CD4-positive, alpha-beta T cell treated with Interleukin-17A for 4 hours (primary cell): Measurements from ENCODE around the gene BARX2.
"Not testable (repeated sequence)": the region's sequence is repeated elsewhere in the genome, so short reads cannot be mapped to it uniquely, and the experiment has no call there.

Experiments
- DNase-seq: peaks from one replicate; pipeline ENCODE4 v3.0.0-alpha.2; 2020; ENCODE audit warnings: mixed read lengths

The BARX2 gene, protein sequence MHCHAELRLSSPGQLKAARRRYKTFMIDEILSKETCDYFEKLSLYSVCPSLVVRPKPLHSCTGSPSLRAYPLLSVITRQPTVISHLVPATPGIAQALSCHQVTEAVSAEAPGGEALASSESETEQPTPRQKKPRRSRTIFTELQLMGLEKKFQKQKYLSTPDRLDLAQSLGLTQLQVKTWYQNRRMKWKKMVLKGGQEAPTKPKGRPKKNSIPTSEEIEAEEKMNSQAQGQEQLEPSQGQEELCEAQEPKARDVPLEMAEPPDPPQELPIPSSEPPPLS

DNA sequence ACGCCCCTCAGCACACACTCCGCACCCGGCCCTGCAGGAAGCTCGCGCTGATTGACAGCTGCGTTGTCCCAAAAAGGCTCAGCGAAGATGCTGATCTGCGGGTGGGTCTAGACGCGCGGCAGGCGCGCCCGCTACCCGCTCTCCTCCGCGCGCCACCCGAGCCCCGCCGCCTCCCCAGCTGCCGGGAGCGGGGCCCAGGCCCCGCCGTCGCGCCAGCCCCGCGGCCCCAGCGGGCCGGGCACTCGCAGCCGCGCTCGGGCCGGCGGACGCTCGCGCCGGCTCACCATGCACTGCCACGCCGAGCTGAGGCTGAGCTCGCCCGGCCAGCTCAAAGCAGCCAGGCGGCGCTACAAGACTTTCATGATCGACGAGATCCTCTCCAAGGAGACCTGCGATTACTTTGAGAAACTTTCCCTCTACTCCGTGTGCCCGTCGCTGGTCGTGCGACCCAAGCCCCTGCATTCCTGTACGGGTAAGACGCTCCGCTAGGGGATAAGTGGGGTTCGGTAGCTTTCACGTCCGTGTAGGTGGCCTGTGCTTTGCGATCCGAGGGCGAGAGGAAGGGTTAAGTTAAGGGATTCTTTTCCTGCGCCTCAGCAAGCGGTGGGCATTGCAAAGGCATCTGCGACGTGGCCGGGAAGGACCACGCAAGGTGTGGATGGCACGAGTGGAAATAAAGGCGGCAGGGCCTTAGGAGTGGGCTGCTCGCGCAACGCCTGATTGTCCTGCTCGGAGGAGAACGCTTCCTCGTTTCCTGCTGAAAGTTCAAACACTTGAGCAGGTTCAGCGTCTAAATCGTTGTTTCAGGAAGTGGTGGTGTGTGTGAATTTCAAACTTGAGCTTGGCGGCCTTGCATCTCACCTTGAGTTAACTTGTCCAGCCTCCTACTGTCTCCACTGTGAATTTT lies at the start of gene BARX2:
BARX2 (plus strand) TSS at position 98 of the 907 bp plus-strand sequence; CDS start at position 286, 188 bp downstream.
- DNase-seq, result no peak

DNA sequence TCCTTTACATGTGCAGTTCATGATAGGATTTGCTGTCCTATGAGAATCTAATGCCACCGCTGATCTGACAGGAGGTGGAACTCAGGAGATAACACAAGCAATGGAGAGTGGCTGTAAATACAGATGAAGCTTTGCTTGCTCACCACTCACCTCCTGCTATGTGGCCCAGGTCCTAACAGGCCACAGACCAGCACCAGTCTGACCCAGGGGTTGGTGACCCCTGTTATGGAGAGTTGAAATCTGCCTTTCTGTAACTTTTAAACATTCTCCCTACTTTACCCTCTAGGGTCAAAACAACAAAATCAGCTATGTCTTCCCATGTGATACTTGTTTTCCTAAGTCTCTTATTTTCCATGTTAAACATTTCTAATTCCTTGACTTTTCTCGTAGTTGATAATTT lies 48.7 kb upstream of the BARX2 start:
- no peak for DNase-seq

DNA sequence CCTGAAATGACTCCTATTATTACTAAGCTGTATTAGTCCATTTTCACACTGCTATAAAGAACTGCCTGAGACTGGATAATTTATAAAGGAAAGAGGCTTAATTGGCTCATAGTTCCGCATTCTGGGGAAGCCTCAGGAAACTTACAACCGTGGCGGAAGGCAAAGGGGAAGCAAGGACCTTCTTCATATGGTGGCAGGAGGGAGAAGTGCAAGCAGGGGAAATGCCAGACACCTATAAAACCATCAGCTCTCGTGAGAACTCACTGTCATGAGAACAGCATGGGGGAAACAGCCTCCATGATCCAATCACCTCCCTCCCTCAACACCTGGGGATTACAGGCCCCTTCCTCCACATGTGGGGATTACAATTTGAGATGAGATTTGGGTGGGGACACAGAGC lies 47.9 kb upstream of the BARX2 start:
- DNase-seq, result not testable (repeated sequence)

DNA sequence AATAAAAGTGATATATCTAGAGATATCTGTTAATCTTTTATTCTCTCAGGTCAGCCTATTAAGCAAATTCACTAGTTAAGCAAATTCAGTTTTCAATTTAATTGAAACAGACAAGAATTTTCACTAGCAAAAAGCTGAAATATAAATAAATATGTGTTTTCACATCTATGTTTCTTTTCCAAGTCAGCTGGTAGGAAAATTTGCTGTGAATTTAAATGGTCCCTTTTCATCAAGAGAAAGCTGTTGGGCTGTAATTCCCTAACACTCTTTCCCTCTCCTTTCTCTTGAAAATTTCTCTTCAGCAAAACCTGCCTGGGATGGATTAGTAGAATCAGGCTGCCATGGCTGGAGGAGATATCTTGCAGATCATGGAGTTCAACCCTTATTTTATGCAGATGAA lies 46.9 kb upstream of the BARX2 start:
- no peak for DNase-seq

DNA sequence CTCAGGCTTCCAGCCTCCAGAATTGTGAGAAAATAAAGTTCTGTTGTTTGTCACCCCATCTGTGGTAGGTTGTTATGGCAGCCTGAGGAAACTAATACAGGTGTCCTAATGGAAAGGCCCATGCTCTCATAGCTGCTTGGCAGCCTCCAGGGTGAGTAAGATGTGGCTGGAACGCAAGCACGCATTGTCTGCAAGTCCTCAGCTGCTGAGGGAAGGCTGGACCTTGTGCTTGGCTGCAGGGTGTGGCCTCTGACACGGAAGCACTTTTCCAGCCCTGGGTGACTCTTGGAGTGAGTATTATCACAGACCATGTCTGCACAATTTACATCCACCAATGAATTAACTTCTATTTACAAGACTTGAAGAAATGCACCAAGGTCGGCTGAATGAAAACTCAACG lies 44.4 kb upstream of the BARX2 start:
- DNase-seq, result no peak

DNA sequence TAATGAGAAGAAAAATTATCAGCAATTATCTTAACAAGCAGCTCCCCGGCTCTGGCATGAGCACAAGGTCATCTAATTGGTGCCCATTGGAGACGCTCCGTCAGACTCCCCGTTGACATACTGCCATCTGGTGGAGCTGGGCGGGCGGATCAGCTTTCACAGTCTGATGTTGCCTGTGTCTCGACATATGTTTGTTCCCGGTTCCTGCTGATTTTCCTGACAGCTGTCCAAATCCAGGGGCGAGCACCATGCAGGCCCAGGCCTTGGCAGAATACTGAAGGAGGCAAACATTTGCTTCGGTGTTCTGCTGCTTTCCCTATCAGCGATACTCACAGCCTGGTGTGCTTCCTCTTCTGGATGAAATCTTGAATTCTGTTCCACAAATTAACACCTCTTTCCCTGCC lies 43.8 kb upstream of the BARX2 start:
- peak; percentile 77 for DNase-seq

DNA sequence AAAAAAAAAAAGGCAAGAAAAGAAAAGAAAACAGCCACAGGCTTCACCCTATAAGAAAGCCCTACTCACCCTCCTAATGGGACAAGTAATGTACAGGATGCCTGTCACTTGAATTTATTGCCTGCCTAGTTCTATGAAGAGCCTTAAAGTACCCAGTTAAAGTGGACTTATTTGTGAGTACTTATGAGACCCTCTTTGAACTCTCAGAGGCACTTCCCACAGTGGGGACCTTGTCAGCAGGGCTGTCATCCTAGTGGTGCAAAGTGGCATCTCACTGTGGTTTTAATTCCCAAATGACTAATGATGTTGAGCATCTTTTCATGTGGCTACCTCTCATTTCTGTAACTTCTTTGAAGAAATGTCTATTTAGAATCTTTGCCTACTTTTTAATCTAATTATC lies 41.8 kb upstream of the BARX2 start:
- DNase-seq, result no peak

DNA sequence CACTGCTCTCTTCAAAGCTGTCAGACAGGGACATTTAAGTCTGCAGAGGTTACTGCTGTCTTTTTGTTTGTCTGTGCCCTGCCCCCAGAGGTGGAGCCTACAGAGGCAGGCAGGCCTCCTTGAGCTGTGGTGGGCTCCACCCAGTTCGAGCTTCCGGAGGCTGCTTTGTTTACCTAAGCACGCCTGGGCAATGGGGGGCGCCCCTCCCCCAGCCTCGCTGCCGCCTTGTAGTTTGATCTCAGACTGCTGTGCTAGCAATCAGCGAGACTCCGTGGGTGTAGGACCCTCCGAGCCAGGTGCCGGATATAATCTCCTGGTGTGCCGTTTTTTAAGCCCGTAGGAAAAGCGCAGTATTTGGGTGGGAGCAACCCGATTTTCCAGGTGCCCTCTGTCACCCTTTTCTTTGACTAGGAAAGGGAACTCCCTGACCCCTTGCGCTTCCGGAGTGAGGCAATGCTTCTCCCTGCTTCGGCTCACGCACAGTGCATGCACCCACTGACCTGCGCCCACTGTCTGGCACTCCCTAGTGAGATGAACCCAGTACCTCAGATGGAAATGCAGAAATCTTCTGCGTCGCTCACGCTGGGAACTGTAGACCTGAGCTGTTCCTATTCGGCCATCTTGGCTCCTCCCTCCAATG lies 31.2 kb upstream of the BARX2 start:
- peak; percentile 45 for DNase-seq

DNA sequence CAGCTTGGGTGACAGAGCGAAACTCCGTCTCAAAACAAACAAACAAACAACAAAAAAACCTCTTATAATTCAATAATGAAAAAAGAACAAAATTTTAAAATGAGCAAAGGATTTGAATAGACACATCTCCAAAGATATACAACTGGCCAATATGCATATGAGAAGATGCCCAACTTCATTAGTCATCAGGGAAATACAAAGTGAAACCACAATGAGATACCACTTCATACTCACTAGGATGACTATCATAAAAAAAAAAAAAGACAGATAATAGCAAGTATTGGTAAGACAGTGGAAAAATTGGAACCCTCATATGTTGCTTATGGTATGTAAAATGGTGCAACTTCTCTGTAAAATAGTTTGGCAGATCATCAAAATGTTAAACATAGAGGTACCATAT lies 28.7 kb upstream of the BARX2 start:
- no peak for DNase-seq

DNA sequence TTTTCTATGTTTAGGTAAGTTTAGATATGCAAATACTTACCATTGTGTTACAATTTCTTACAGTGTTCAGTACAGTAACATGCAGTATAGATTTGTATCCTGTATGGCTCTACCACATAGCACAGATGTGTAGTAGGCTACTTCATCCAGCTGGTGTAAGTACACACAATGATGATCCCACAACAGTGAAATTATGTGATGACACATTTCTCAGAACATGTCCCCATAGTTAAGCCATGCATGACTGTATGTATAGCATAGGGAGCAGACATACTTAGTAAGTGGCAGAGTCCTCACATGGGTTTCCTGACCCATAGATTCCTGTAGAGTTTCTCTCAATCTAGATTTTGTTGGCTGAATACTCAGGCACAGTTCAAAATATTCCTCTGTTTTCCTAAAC lies 26.8 kb upstream of the BARX2 start:
- DNase-seq, result no peak

DNA sequence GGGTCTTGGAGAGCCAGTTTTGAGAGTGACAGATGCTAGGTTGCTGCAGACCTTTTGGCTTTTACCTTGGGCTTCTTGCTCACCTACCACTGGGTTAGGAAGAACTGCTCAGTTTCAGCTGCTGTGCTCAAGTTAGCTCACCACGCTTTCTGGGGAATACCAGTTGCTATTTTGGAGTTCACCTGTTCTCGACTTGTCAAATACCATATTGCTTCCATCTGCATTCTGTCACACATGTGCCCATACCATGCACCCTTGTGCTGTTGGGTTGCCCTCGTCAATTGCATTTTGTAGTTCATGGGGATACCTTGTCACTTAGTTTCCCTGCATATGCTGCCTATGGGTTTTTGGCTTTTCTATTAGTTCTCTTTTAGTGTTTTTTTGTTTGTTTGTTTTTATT lies 23.0 kb upstream of the BARX2 start:
- DNase-seq, result no peak

DNA sequence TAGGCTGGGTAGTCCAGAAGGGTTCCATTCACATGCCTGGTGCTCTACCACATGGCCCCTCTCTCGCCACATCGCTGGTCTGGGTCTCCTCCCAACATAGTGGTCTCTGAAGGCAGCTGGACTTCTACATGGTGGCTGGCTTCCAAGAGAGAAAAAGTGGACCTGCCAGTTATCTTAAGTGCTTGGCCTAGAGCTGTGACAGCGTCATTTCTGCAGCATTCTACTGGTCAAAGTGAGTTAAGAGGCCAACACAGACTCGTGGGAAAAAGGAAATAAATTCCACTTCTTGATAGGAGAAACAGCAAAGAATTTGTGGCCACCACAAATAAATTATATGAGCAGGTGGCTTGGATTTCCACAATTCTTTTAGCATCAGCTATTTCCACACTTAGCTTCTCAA lies 21.0 kb upstream of the BARX2 start:
- no peak for DNase-seq

DNA sequence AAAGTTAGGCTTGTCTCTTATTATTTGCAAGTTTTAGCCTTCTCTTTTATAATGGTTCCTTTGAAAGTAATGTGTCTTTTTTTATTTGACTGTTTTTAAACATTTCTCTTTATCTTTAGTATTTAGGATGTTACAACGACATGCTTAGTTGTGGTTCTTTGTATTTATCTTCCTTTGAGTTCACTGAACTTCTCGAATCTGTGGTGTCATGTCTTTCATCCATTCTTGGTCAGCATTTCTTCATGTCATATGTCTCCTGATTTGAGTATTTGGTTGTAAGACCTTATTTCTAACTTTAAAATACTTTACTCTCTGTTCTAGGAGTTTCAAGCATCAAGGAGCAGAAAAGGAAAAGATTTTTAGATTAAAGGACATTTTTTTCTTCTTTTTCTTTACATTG lies 15.9 kb upstream of the BARX2 start:
- DNase-seq, result no peak

DNA sequence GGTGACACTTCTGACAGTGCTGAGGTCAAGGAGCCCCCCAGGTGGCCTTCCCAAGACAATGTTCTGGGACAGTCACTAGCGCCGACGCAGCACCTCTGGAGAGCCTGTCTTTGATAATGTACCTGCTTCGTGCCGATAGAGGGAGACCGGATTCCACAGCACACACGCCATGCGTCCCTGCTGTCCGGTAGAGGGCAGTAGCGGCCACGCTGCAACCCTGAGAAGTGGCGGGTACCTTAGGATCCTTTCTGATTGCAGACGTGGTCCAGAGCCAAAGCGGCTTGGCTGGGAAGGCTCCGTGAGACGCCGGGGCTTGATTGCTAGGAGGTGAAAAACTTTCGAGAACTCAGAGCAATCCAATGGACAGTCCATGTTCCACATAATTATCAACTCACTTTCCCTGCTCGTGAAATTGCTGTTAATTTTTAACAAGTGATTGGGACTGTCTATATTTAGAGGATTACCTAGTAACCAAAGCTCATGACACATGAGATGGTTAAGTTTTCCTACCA lies 11.4 kb upstream of the BARX2 start:
- peak; percentile 81 for DNase-seq

DNA sequence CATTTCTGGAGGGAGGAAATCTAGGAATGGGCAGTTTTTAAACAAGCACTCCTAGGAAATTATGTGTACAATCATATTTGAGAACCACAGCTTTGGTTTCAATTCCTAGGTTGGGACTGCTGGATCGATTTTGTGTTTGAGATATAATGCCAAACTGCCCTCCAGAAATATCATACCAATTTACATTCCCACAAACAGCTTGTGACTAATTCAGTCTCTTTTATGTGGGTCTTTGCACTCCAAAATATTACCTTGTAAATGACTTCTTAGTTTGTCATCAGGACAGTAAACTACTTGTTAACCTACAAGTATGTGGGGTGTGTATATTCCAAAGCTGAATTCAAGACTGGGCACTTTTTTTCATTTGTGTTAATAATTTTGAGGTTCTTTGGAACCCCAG lies 9.8 kb upstream of the BARX2 start:
- DNase-seq, result no peak

DNA sequence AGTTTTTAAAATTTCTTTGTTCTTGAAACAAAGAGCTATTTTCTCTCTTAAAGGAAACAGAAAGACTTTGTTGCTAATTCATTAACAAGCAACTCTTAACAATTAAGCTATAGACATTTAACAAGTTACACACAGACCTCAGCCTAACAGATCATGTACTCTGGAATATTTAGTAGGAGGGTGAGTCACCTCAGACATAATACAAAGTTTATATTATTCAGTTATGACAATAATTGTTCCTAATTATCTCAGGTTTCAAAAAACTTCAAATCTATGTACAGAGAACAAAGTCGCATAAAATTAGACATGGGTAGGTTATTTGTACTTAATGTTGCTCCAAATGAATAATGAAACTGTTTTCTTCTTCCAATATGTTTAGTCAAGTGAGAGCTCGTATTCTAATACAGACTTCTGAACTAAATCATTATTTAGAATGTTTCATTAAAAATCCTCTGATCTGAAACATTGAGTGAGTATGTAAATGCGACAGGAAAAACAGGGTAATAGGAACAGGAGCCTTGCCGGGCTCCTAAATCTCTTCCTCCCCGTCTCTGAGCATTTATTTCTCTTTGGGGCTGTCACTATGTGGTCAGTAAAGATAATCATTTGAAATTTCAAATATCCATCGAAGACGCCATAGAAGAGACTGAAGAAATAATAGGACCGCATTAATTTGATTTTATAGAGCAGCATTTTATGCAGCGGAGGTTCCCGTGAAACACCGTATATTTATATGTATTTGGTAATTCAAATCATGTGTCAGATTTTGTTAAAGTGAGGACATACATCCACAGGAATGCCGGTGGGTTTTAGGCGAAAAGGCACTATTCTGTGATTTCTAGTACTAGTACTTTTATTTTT lies 8.7 kb upstream of the BARX2 start:
- no peak for DNase-seq

DNA sequence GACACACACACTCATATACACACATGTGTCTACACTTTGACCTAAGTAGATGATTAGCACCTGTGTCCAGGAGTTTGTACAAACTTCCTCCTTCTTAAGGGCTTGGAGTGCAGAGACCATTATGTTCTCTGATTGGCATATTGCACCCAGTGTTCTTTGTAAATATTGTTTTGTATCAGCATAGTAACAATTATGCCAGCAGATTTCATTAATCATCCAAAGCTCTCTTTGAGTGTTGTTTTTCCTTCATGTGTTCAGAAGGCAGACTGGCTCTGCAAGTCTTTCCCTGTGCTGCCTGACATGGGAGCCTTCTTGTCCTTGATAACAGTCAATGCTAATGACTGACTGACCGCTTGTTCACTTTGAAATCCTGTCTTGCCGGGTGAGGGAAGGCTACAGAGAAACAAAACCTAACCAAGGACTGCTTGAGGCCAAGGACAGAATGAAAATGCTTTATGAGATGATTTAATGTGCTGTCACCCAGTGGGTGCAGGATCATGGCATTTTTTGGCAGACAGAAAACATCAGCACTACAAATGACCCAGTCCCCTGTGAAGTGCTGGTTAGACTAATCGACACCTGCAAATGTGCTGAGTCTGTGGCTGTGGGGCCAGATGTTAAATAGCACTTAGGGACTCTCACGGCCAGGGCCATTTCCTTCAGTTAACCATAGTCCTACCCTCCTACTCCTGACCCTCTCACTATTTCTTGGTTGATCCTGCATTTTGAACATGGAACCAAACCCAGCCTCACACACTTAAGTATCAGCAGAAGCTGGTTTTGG lies 6.6 kb upstream of the BARX2 start:
- no peak for DNase-seq

DNA sequence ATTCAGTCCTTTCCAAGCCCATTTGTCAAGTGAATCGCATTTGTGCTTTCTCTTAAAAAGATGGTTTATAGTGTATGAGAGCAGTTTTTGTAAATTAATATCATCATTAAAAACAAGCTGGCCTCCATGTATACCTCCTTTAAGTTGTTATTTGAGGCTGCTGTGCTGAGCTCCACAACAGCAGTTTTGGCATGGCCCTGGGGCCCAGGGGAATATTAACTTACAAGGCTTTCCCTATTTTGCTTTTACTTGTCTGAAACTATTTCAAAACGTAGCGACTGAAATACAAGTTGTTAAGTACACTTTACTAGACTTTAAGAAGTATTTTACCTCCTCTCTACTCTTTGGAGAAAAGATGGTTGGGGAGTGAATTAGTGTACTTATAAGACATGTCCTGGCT lies 4.9 kb upstream of the BARX2 start:
- DNase-seq, result no peak

DNA sequence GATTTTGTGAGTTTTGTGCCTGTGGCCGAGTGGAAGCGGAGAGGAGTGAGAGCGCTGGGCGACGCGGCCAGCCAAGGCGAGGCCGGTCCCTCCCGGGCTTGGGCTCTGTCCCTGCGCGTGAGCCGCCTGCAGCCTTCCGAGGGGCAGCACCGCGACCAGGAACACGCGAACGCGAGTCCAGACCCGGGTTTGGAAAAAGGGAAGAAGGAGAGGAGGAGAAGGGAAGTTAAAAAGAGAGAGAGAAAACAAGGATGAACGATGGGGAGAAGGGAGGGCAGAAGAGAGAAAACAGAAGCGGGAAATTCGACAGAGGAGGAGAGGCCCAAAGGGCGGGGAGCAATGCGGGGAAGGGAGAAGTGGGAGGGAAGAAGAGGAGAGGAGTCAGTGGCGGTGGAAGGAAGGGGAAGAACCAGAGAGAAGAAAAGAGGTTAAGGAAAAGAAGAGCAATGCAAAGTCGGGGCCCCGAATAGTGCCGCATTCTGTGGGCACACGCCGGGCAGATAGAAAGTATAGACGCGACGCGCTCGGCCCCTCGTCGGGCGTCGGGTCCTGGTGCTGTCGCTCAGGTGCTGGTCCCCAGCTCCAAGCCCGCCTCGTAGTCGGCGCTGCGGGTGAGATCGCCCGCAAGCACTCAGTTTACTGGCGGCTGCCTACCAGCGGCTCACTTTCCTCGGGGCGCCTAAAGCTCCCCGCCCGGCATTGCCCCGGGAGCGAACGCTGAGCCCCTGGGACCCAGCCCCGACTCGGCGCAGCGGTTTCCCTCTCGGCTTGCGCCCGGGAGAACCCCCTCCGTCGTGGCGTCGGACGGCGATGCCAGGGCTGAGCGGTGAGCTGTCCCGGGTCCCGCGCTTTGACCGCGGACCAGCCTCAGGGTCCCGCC lies 2.8 kb upstream of the BARX2 start:
- no peak for DNase-seq

DNA sequence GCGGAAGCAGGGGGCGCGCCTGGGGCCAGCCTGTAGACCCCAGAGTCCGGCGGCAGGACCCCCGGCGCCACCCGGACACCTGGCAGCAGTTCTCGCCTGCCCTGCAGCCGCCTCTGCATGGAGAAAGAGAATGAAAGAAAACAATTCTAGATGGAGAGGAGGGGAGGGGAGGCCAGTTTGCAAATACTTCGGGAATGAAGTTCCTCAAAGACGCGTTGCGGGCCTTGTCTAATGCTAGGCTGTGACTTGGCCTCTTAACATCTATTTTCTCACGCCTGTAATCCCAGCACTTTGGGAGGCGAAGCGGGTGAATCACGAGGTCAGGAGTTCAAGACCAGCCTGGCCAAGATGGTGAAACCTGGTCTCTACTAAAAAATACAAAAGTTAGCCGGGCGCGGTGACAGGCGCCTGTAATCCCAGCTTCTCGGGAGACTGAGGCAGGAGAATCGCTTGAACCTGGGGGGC lies 2.1 kb upstream of the BARX2 start:
- DNase-seq, result no peak
